NCI-H2081 treated with DMSO at 0.1 percent for 48 hours (cell line): ENCODE results near the gene RELT.

ENCODE experiments used
- DNase-seq: peaks from one replicate; lab custom pipeline; 2025; lab: John Stamatoyannopoulos, UW

Gene RELT

GRCh38 chr11:73439002-73439843 is 63.0 kb downstream of the RELT start:
- no peak for DNase-seq

GRCh38 chr11:73445980-73446379 is 69.8 kb downstream of the RELT start:
- no peak for DNase-seq

GRCh38 chr11:73446766-73447165 is 70.6 kb downstream of the RELT start:
- no peak for DNase-seq
